ENCODE results near the gene PDGFD.

Gene PDGFD

DNA sequence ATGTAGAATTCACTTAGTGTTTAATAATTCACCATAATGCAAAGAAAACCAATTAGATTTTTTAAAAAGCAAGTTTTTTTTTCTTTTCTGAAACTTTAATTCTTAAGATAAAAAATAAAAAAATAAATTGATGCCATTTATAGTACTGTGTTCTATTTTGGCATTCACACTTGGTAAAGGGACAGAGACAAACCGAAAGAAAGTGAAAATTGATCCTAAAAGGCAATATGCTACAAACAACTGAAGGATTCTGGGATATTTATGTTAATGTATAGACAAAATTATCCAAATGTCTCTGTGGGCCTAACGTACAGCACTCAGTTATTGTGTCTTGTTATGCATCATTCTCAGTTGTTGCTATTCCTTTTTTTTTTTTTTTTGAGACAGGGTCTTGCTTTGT is 169.4 kb downstream of the PDGFD start:
- DNase-seq: no peak

DNA sequence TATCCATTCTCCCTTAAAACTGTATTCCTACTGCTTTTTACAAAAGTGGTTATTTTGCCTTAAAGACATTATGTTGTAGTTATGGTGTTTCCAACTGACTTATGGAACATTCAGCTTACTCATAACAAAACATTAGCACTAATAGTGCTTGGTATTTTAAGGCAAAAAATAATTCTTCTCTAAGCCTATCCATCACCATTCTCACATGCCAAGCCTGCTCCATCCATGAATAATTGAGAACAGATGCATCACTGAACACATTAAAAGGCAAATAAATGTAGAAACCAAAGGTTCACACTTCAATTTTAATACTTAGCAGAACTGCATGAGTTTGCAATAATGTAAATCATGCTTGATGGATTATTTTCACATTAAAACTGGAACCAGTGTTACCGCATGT is 169.9 kb downstream of the PDGFD start:
- DNase-seq: no peak

DNA sequence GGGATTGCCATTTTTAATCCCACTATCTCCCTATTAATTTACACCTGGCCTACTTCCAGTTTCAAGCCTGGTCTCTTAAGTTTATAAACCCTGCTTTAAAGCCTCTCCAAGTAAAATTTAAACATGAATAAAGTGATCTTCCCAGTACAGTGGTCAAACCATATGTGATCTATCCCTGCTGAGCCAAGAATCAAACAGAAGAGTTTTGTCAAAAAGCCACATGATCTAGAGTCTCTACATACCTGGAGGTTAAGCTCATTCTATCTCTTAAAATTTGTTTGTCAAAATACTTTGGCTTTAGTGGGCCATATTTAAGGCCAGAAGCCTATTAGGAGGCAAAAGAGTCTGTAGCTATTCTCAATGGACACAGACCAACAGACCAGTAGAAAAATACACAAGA is 170.4 kb downstream of the PDGFD start:
- no peak for DNase-seq

DNA sequence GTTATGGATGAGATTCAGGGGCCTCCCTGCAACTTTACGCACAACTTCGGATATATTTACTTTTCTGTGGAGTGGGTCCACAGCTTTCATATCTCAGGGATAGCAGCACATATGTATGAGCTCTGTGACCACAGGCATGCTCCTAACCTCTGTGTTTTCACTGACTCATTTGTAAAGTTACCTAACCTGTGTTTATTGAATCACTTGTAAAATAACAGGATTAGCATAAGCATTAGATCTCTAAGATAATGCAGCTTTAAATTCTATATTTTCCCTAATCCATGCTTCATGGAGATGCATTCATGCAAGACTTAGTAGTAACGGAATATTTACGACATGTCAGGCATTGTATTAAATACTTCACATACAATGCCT is 175.4 kb downstream of the PDGFD start:
- no peak for DNase-seq

DNA sequence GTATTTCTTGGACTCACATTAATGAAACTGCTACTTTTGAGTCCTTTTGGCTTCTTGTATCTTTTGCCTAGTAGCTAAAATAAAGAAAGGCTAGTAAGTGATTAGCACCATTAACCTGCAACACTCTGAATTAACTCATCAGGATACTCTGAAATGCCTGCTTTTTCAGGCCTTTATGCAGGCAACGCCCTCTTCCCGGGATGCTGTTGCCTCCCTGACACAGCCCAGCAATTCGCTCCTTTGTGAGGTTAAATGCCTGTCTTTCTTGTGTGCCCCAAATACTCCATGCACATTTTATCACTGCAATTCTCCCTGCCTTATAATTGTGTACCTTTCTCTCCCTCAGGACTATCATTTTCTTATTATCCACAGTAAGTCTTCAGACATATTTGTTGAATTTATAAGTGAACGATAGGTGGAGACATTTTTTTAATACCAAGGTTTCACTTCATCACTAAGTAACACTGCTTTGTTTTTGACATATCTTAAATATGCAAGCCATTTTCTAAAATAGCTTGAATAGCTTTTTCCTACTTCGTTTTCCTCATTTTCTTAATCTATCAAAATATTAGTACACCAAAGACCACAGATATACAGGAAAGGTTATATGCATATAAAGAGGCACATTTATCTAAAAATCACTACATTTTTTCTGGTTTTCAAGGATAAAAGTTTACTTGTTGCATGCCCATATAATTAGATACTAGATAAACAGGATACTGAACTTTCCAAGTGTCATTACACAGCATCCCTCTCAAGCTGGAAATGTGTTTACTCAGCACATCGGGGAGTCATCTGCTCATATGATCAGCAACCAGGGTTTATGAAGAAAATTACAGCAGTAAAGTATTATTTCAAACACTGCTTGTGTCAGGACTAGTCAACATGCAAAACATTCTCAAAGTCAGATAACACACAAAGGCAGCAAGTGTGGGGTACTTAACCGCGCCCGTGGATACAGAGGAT is 176.0 kb downstream of the PDGFD start:
- no peak for DNase-seq

DNA sequence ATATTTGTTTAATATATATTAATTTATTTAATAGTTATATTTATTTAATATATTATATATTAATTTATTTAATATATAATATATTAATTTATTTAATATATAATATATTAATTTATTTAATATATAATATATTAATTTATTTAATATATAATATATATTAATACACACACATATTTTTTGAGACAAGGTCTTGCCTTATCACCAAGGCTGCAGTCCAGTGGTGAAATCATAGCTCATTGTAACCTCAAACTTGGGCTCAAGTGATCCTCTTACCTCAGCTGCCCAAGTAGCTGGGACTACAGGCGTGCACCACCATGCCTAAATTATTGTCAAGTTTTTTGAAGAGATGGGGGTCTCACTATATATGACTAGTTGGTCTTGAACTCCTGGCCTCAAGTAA is 178.9 kb downstream of the PDGFD start:
- no peak for DNase-seq

DNA sequence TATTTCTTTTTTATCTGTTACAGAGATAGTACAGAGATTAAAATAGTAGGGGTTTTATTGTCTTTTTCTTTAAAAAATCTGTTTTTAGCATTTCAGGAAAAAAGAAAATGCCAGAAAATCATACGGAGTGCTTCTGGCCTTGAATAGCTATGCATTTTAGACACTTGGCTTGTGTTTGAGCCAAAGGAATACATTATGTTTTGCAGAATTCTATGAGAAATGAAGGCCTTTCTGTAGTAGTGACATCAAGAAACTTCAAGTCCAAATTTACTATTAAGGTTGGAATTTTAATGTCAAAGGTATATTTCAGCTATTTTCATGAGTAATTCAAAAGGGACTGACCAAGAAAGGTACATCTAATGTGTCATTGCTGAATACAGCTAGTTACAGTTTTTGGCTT is 183.8 kb downstream of the PDGFD start:
- DNase-seq: no peak

DNA sequence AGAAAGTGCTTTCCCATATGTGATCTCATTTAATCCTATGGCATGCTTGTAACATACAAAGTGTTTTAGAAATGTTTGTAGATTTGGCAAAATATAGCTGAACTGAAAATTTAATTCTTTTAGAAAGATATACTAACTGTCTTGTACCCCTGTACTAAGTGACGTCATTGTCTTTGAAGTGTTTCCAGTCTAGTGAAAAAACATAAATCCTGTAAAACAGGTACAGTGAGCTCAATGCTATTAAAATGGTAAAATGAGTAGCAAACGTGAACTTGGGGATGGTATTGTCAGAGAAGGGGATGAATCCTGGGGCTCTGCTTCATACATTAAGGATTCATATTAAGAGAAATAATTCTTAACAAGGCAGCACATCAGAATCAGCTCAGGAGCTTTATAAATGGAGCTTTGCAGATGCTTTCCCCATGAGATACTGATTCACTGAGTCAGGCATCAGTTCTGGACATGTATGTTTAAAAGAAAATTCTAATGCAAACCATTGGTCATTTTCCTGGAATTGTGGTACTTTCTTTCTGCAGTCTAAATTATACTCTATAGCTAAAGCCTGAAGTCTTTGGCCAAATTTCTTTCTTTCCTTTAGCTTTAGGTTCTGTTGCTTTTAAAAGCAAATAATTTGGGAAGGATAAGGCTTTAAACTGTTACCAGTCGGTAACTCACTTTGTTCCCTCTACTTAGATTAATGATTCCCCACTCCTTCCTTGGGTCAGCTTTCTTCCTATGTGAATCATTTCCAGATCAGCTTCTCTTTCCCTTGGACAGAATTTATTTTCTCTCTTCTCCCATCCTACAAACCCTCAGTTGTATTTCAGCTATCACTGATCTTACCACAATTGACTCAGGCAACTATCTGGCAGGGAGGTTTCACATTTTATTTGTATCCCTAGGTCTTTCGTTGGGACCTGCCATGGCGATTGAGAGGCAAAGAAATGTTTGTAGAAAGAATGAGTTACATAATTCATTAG is 185.0 kb downstream of the PDGFD start:
- DNase-seq: no peak

DNA sequence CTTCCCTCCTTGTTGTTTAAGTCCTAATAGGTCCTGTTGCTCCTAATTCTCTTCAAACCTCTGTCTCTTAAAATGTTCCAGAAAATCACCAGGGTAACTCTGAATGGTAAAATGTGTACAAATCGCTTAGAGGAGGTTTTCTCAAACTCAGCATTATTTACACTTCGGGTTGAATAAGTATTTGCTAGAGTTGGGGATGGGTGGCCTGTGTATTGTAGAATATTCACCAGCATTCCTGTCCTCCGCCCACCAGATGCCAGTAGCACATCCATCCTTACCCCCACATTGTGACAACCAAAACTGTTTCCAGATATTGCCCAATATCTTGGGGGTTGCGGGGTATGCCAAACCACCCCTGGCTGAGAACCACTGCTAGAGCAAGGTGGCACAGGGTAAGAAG is 191.9 kb downstream of the PDGFD start:
- DNase-seq: no peak

DNA sequence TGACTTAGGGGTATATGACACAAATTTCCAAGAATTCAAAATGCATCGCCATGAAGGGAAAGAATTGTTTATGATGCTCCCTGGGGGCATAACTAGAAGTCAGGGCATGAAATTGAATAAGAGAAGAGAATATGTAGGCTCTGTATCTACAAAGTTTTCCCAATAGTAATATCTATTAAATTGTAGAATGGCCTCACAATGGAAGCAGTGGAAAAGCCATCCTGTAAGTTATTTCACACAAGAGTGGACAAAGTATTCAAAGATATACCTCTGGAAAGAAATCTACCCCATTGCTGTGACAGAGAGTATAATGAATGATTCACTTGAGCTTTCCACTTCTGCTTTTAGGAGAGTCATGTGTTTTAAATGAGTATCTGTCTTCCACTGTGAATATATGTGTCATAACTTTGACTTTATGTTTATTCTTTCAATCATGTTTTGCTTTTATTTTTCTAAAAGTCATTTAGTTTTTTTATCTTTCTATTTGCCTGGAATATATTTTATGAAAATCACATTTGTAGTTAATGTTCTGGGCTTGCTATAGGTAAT is 193.2 kb downstream of the PDGFD start:
- DNase-seq: no peak

DNA sequence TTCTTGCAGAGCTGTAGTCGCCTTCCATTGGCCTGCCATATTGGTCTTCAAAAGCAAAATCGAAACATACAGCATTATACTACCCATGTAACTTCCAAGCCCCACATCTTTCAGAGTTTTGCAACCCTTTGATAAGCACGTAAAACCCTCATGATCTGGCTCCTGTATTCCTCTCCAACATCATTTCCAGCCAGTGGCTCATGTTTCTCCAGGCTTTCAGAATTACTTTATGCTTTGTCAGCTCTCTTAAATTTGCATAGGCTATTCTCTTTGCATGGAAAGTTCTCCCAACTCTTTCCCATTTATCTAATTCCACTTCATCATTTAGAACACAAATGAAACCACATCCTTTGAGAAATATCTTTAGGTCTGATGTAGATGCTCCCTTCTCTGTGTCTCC is 195.3 kb downstream of the PDGFD start:
- no peak for DNase-seq

DNA sequence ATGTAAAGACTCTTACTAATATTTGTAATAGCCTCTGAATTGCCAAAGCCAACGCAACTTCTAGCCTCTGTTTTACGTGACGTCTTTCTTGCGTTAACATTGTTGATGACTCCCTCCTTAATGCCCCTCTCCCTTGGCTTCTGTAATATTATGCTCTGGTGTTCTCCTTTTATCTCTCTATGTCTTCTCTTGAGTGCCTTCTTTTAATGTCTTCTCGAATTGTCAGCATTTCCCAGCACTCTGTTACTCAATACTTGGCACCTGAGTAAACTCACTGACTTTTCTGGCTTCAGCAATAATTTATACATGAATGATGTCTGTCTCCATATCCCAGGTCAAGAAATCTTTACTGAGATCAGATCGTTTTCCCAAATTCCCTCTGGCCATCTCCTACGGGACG is 196.0 kb downstream of the PDGFD start:
- DNase-seq: no peak

DNA sequence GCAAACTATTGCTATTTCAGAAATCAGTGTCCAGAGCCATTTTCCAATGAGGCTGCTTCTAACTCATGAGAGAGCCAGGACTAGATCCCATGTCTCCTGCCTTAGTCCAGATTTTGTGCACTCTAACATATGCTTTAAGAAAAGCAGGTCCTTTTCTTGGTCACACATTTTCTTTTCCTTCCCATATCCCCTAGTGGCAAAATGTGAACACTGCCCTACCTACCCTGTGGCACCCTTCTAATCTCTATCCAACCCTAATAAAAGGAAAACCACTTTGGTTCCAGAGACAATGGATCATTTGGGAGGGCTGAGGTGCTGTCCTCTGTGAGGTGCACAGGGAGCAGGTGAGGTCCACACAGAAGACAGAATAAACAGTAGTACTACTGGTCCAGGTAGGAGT is 199.6 kb downstream of the PDGFD start:
- no peak for DNase-seq

DNA sequence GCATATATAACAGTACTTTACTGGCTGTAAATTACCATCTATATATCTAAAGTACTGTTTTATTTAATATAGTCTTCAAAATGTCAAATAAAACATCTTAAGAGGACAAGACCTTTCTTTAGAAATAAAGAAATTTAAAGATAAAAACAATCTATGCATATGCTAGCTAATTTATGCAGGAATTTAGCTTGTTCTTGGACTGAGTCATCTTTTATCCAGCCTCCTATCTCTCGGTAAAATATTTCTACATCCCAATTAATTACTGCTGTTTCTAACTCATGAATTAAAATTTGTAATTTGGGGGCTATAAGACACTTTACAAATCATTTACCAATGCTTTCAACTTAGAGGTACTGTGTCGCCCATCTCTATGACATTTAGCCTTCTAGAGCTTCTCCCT is 200.3 kb downstream of the PDGFD start:
- no peak for DNase-seq

DNA sequence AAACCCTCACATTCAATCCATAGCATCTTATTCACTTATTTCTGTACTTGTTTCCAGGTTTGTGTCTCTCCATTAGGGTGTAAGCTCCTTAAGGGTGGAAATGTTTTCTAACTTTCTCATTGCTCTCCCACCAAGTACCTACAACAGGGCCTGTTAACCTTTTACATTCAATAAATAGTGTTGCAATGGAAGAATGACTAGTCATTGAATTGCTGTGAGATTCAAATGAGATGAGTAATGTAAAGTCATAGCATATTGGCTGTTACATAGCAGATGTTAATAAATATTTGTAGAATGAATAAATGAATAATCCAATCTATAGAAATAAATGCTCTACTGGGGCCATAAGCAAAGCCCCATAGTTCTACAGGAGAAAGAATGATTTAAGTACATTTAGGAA is 202.9 kb downstream of the PDGFD start:
- DNase-seq: no peak

DNA sequence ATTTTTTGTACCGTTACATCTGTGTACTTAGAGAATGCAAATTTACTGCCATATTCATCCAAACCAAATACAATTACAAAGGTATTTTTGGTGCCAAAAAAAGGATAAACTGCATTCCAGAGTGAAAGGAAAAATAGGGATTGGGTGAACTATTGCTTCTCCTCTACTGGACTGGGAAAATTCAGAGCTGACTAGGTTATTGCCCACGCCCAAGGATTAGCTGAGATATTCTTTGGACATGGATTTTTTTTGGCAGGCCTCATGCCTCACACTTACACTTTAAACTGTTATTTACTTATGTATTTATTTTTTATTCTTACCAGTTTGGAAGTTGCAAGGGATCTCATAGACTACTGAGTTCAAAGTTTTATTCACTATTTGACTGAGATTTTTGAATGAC is 203.8 kb downstream of the PDGFD start:
- no peak for DNase-seq

DNA sequence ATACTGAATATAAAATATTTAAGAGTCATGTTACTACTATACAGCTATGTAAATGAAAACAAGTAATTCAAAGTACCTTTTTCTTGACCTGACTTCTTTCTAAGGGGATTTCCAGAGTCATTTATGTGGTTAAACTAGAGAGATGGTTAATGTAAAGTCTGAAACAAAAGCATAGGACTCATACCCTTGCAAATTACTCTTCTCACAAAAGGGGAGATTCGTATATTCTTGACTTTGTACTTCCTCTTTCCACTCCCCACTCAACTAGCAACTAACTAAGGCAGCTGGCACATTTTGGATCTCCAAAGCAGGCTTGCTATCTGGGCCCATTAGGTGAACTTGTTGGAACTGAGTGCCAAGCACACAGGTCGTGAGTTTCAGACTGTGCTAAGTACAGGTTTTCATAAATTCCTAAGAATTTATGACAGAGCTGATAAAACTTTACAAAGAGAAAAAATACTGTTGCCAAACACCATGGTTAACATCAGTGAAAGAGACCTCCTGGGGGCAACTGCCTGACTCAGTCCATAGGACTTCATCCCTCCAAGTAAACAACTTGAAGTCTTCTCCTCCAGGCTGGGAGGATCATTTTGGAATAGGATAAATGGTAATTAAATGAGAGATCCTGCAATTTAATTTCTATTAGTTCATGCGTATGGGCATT is 204.5 kb downstream of the PDGFD start:
- DNase-seq: no peak

DNA sequence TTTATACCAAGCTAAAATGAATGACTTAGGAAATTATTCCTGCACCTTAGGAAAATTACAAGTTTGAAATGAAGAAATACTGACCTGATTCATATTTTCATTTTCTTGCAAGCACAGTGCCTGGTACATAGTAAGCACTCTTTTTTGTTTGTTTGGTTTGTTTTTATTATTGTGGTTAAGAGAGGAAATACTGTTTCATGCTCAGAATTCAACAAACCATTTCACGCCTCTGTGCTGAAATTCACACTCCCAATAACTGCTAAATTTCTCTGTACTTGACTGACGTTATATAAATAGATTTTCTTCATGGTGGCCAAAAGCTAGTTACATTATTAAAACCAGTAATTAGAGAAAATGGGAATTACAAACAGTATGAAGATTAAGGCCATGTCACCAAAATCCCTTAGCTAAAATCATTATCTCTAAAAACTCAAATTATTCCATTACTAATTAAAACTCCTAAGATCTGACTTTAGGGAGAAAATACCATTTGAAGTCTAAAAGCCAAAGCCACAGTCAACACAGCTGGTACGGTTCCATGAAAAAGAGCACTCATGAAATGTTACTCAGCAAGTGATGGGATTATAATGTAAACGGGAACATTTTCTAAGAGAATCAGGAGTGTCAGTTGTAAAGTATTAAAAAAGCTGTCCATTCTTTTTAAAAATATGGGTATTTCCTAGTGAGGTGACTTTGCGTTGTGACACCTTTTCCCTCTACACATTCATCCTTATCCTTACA is 205.3 kb downstream of the PDGFD start:
- DNase-seq: no peak

DNA sequence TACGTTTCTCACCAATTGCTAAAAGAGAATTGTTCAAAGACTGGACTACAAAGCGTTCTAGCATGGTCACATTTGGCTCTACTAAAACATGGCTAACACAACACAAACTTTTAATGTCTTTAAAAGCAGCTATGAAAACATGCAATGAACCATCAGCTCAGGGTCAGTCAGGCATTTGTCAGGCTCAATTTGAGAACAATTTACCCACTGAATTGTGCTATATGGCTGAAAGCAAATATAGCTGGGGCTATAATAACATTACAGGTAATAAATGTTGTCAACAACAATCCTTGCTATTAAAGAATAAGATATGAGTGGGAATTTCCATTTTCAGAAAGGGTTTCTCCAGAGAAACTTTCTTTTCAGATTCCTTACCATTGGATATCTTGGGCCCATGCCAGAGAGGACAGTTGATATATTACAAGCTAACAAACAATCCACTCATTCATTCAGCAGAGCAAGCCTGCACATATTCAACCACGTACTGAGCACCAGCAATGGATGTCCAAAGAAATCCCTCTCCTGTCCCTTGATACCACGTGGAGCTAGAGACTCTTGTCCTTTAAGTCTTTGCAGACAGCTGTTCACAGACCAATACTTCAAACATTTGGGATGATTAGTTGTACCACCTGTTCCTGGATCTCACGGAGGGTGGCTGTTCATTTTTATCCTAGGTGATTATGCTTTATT is 210.0 kb downstream of the PDGFD start:
- DNase-seq: no peak

DNA sequence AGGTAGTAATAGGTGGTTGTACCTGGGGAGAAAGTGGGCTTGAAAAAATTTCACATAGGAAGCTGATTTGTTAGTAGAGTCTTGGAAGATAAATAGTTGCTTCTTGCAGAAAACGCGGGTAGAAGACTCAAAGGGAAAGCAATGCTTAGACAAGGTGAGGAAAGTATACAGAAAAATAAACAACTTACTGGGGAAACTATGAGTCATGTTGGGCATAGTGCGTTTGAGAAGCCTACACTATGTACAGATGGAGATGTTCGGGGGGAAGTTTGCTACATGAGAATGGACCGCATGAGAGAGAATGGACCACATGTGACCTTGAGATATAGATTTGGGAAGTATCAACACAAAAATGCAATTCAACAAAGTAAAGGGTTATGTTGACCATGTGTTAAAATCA is 214.2 kb downstream of the PDGFD start:
- DNase-seq: no peak

DNA sequence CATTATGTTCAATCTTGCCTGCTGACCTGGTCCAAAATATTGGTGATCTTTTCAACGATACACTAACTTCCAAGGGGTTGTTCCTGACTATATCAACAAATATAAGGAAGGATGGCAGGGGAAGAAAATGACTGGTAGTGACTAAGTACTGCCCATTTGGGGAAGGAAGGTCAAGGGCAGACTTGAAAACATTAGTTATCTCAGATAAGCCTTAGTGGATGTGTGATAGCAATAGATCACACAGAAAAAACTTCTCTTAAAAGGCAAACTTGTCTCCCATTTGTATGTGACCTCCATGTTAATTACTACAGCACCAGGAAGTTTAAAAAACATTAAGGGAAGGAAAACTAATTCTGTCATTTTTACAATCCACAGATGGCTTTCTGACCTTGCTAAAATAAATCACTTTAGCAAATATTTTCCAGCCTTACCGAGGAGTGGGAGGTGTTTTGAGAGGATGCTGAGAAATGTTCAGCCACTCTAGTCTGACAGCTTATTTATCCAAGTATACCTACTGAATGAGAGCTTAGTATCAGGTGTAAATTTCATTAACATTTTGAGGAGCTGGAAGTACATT is 215.7 kb downstream of the PDGFD start:
- no peak for DNase-seq
